IPS-18a (cell line): Measurements from ENCODE around the gene ARTN.

ENCODE experiments used
- H3K27ac ChIP-seq: one replicate; pipeline ENCODE4 v1.5.1; 2013; ENCODE audit warnings: low read length
- H3K27me3 ChIP-seq: one replicate; pipeline ENCODE4 v1.6.1; 2013; ENCODE audit warnings: mild to moderate bottlenecking, low read length; ENCODE audit not compliant: control insufficient read depth, insufficient read depth
- H3K36me3 ChIP-seq: one replicate; pipeline ENCODE4 v1.6.1; 2013; ENCODE audit warnings: low read depth, low read length; ENCODE audit not compliant: control insufficient read depth
- H3K4me1 ChIP-seq: one replicate; pipeline ENCODE4 v1.6.1; 2013; ENCODE audit warnings: low read depth, low read length; ENCODE audit not compliant: control insufficient read depth
- H3K4me3 ChIP-seq: one replicate; pipeline ENCODE4 v1.5.1; 2013; ENCODE audit warnings: low read length
- H3K9ac ChIP-seq: one replicate; pipeline ENCODE4 v1.6.1; 2013; ENCODE audit warnings: mild to moderate bottlenecking, low read length, moderate library complexity
- H3K9me3 ChIP-seq: one replicate; pipeline ENCODE4 v1.6.1; 2013; ENCODE audit warnings: low read depth, low read length; ENCODE audit not compliant: control insufficient read depth

Gene ARTN

GRCh38 chr1:43930168-43930948 lies 3.2 kb upstream of the ARTN start:
- H3K27me3 ChIP-seq = peaks cover 14% of the 10 kb centered on the region
- no peak overlapping the region for H3K4me3 ChIP-seq
- no peak overlapping the region for H3K27ac ChIP-seq
- H3K9ac ChIP-seq = no peak overlapping the region
- no peaks in the 10 kb centered on the region for H3K9me3 ChIP-seq
- H3K36me3 ChIP-seq = no peaks in the 10 kb centered on the region
- peaks cover 16% of the 10 kb centered on the region for H3K4me1 ChIP-seq

GRCh38 chr1:43930949-43931275 lies 2.7 kb upstream of the ARTN start:
- H3K36me3 ChIP-seq = no peaks in the 10 kb centered on the region
- peaks cover 20% of the 10 kb centered on the region for H3K4me1 ChIP-seq
- H3K27me3 ChIP-seq = peaks cover 14% of the 10 kb centered on the region
- no peaks in the 10 kb centered on the region for H3K9me3 ChIP-seq
- H3K9ac ChIP-seq = no peak overlapping the region
- no peak overlapping the region for H3K27ac ChIP-seq
- H3K4me3 ChIP-seq = no peak overlapping the region

- Histone ChIP-seq H3K27ac (no peak overlapping the region), H3K4me3 (no peak overlapping the region), H3K27me3 (peaks cover 14% of the 10 kb centered on the region), H3K4me1 (peaks cover 23% of the 10 kb centered on the region), H3K9ac (no peak overlapping the region), H3K9me3 (no peaks in the 10 kb centered on the region), H3K36me3 (no peaks in the 10 kb centered on the region)
Measured at GRCh38 chr1:43931711-43932660, 1.6 kb upstream of the ARTN start.

- Histone ChIP-seq H3K27ac (no peak overlapping the region), H3K4me1 (peaks cover 23% of the 10 kb centered on the region), H3K9ac (peak overlapping the region; percentile 34), H3K36me3 (no peaks in the 10 kb centered on the region), H3K27me3 (peaks cover 14% of the 10 kb centered on the region), H3K4me3 (peak overlapping the region; percentile 73), H3K9me3 (no peaks in the 10 kb centered on the region)
Measured at GRCh38 chr1:43932786-43933385, 715 bp upstream of the ARTN start.

- H3K27ac ChIP-seq = no peak overlapping the region
- no peaks in the 10 kb centered on the region for H3K36me3 ChIP-seq
- H3K4me3 ChIP-seq = peak overlapping the region; percentile 73
- H3K4me1 ChIP-seq = peaks cover 23% of the 10 kb centered on the region
- no peak overlapping the region for H3K9ac ChIP-seq
- H3K9me3 ChIP-seq = no peaks in the 10 kb centered on the region
- peaks cover 14% of the 10 kb centered on the region for H3K27me3 ChIP-seq
Measured at GRCh38 chr1:43934101-43934985, 742 bp downstream of the ARTN start.

GRCh38 chr1:43934986-43935324 lies 1.4 kb downstream of the ARTN start:
- Histone ChIP-seq H3K4me1 (peaks cover 23% of the 10 kb centered on the region), H3K4me3 (peak overlapping the region; percentile 14), H3K36me3 (no peaks in the 10 kb centered on the region), H3K27me3 (peaks cover 14% of the 10 kb centered on the region), H3K27ac (no peak overlapping the region), H3K9me3 (no peaks in the 10 kb centered on the region), H3K9ac (no peak overlapping the region)

GRCh38 chr1:43935711-43936427 lies 2.3 kb downstream of the ARTN start:
- H3K4me1 ChIP-seq = peaks cover 23% of the 10 kb centered on the region
- peak overlapping the region; percentile 53 for H3K4me3 ChIP-seq
- no peak overlapping the region for H3K27ac ChIP-seq
- no peak overlapping the region for H3K9ac ChIP-seq
- H3K9me3 ChIP-seq = no peaks in the 10 kb centered on the region
- no peaks in the 10 kb centered on the region for H3K36me3 ChIP-seq
- H3K27me3 ChIP-seq = peaks cover 14% of the 10 kb centered on the region

GRCh38 chr1:43936431-43937151 lies 3.0 kb downstream of the ARTN start:
- H3K27me3 ChIP-seq = peaks cover 14% of the 10 kb centered on the region
- peaks cover 23% of the 10 kb centered on the region for H3K4me1 ChIP-seq
- H3K9ac ChIP-seq = no peak overlapping the region
- no peaks in the 10 kb centered on the region for H3K36me3 ChIP-seq
- peak overlapping the region; percentile 49 for H3K4me3 ChIP-seq
- H3K9me3 ChIP-seq = no peaks in the 10 kb centered on the region
- H3K27ac ChIP-seq = no peak overlapping the region

GRCh38 chr1:43937179-43937865 lies 3.7 kb downstream of the ARTN start:
- Histone ChIP-seq H3K9ac (no peak overlapping the region), H3K9me3 (no peaks in the 10 kb centered on the region), H3K36me3 (no peaks in the 10 kb centered on the region), H3K4me1 (peaks cover 23% of the 10 kb centered on the region), H3K27ac (no peak overlapping the region), H3K27me3 (peaks cover 9% of the 10 kb centered on the region), H3K4me3 (no peak overlapping the region)

- H3K27ac ChIP-seq = no peak overlapping the region
- no peak overlapping the region for H3K4me3 ChIP-seq
- no peak overlapping the region for H3K9ac ChIP-seq
- no peaks in the 10 kb centered on the region for H3K36me3 ChIP-seq
- no peaks in the 10 kb centered on the region for H3K9me3 ChIP-seq
- peaks cover 20% of the 10 kb centered on the region for H3K4me1 ChIP-seq
- H3K27me3 ChIP-seq = no peaks in the 10 kb centered on the region
Measured at GRCh38 chr1:43938383-43938782, 4.8 kb downstream of the ARTN start.
